Stimulated activated CD4-positive, alpha-beta T cell treated with anti-CD3 and anti-CD28 coated beads, Interleukin-2, amount 100 ng/mL, for 48 hours (primary cell): Measurements from ENCODE around the gene CAPS.
"Not testable (repeated sequence)": the region's sequence is repeated elsewhere in the genome, so short reads cannot be mapped to it uniquely, and the experiment has no call there.

Experiments
- DNase-seq, 2 donors: peaks; one replicate each; pipeline ENCODE4 v3.0.0-alpha.2; 2020

The CAPS gene

DNA sequence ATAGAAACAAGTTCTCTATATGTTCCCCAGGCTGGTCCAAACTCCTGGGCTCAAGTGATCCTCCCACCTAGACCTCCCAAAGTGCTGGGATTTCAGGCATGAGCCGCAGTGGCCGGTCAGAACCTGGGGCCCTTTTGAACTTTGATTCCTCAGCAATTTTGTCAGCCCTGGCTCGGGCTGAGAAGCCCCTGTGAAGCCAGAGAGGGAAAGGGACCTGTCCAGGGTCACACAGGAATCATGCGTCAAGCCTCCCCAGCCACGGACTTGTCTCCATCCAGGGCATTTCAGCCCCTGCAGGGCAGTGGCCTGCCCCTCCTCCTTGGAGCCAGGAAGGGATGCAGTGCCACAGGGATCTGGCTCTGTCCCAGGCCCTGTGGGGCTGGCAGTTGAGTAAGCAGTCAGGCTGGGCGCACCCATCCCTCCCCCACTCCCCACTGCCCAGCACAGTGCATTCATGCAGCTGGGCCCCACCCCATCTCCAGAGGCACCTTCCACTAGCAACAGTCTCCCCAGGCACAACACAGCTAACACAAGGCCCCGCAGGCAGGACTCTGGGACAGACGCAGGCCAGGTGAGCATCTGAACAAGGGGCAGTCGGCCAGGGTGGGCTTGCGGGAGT is at the start of gene CAPS:
Gene CAPS (plus strand): TSS at position 516 of the 619 bp plus-strand sequence. CDS start 153 bp downstream, outside the sequence.
- DNase-seq: no peak

GRCh38 chr19:5864725-5865486 is 49.1 kb upstream of the CAPS start:
- DNase-seq: no peak

DNA sequence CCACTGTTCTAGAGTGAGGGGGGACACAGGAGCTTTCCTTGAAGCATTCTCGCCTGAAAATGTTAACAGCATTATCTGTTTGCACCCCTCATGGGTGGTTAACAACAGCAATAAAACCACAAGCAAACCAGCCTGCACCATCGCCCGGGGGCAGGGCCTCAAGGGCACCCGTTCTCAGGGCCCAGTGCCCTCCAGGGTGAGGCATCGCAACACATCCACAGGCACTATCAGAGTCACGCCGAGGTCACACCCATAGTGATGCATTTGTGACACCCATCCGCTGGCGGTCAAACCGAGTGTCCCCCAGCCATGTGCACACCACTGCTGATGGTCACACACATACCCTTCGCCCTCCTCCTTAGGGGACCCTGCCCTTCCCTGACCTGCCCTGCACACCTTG is 48.3 kb upstream of the CAPS start:
- DNase-seq: no peak

GRCh38 chr19:5867201-5868136 is 46.6 kb upstream of the CAPS start:
- no peak for DNase-seq

DNA sequence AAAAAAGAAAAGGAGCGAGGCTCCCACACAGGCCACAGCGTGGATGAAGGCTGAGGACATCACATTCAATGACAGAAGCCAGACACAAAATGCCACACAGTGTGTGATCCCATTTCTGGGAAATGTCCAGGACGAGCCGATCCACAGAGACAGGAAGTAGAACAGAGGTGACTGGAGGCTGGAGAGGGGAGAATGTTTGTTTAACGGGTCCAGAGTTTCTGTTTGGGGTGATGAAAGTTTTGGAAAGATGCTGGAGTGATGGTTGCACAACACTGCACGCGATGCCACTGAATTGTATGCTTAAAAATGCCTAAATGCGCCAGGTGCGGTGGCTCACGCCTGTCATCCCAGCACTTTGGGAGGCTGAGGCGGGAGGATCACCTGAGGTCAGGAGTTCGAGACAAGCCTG is 43.1 kb upstream of the CAPS start:
- no peak for DNase-seq

DNA sequence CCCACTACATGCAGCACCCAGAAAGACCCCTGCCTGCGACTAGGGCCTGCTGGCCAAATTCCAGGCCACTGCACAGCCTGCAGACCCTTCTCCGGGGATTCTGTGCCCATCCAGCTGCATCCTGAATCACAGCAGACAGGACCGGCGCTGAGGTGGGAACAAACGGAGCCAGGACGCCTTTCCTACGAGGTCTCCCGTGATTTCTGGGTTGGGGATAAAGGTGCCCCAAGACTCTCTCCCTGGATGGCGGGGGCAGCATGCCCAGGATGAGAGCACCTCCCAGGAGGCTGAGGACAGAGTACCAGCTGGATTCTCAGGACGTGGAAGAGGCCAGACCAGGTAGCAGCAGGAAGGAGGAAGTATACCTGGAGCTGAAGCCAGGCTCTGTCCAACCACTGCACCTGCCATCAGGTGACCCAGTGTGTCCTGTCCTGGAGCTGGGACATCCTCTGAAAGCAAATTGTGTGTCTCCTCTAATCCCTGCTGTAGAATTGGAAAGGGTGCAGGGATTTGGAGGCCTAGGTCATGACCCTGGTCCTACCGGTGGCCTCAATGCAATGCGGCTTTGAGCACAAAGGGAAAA is 40.3 kb upstream of the CAPS start:
- no peak for DNase-seq

- not testable (repeated sequence) for DNase-seq
Observed at GRCh38 chr19:5874496-5874895, 39.6 kb upstream of the CAPS start.

DNA sequence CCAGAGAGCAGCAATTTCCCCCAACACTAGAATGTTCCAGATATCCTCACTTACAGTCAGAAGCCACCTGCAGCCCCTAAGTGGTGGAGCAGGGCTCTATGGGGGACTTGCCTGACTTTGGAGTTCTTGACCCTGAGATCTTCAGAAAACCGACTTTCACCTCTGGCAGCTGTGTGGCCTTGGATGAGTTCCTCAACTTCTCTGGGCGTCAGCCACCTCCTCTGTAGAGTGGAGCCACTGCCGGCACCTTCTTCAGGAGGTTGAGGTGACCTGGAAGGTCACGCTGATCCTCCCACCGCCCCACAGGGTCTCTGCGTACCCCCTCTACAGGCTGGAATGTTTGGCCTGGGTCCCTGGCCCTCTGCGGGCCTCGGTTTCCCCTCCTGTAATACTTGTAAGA is 36.6 kb upstream of the CAPS start:
- no peak for DNase-seq

- DNase-seq: no peak
Observed at GRCh38 chr19:5877882-5878281, 36.2 kb upstream of the CAPS start.

DNA sequence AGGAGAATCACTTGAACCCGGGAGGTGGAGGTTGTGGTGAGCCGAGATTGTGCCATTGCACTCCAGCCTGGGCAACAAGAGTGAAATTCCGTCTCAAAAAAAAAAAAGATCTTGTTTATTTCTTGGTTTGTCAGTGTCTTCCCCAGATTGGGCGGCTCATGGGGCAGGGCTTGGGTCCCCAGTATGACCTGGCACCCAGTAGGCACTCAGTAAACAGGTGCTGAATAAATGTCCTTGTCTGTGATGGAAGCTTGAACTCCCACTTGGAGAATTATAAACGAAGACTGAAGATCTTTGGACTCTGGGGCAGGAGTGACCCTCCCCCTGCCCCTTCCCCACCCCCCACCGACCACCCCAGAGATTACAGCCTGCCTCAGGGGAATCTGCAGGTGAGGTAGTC is 33.9 kb upstream of the CAPS start:
- no peak for DNase-seq

GRCh38 chr19:5880604-5881078 is 33.4 kb upstream of the CAPS start:
- DNase-seq: no peak

DNA sequence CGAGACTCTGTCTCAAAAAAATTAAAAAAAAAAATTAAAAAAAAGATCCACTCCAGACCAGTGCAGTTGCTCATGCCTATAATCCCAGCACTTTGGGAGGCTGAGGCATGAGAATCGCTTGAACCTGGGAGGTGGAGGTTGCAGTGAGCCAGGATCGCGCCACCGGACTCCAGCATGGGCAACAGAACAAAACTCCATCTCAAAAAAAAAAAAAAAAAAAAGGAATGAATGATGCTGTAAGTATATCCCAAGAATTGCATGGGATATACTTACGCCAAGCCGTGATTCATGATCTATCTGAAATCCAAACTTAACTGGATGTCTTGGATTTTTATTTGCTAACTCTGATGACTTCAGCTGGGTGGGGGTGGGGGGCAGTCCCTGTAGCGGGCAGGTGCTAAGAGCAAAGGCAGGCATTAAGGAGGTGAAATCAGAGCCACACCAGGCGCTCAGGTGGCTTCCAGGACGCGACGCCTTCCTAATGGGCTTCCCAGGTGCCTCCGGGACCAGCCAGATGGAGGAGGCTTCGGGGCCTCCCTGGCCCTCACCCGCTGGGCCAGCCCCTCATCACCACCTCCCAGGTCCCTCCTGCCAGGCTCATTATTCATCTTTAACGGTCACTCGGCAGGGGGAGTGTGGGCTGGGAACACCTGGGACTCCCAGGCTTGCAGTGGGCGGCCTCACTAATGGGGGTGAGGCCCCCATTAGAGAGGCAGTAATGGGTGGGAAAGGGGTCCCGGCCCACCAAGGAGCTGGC is 32.3 kb upstream of the CAPS start:
- DNase-seq: no peak

GRCh38 chr19:5882421-5882968 is 31.6 kb upstream of the CAPS start:
- DNase-seq: no peak

DNA sequence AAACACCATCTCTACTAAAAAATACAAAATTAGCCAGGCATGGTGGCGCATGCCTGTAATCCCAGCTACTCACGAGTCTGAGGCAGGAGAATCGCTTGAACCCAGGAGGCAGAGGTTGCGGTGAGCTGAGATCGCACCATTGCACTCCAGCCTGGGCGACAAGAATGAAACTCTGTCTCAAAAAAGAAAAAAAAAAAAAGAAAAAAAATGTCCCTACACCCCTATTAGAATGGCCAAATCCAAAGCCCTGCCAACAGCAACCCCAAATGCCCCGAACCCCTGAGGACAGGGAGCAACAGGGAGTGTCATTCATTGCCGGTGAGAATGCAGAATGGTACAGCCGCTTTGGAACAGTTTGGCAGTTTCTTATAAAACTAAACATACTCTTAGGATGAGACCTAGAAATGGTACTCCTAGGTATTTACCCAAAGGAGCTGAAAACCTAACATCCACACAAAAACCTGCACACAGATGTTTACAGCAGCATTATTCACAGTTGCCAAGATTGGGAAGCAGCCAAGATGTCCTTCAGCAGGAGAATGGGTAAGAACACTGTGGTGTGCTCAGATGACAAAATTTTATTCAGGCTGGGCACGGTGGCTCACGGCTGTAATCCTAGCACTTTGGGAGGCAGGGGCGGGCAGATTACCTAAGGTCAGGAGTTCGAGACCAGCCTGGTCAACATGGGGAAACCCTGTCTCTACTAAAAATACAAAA is 30.7 kb upstream of the CAPS start:
- DNase-seq: not testable (repeated sequence)

DNA sequence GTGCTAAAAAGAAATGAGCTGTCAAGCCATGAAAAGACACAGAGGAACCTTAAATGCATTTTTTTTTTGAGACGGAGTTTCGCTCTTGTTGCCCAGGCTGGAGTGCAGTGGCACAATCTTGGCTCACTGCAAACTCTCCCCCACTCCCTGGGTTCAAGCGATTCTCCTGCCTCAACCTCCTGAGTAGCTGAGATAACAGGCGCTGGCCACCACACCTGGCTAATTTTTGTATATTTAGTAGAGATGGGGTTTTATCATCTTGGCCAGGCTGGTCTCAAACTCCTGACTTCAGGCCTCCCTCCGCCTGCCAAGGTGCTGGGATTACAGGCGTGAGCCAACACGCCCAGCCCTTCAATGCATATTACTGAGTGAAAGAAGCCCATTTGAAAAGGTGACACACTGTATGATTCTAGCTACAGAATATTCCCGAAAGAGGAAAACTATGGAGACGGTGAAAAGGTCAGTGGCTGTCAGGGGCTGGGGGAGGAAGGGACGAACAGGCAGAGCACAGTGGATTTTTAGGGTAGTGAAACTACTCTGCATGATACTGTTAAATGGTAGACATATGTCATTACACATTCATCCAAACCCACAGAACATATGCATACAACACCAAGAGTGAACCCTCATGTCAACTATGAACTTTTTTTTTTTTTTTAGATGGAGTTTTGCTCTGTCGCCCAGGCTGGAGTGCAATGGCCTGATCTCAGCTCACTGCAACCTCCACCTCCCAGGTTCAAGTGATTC is 29.8 kb upstream of the CAPS start:
- DNase-seq: not testable (repeated sequence)

DNA sequence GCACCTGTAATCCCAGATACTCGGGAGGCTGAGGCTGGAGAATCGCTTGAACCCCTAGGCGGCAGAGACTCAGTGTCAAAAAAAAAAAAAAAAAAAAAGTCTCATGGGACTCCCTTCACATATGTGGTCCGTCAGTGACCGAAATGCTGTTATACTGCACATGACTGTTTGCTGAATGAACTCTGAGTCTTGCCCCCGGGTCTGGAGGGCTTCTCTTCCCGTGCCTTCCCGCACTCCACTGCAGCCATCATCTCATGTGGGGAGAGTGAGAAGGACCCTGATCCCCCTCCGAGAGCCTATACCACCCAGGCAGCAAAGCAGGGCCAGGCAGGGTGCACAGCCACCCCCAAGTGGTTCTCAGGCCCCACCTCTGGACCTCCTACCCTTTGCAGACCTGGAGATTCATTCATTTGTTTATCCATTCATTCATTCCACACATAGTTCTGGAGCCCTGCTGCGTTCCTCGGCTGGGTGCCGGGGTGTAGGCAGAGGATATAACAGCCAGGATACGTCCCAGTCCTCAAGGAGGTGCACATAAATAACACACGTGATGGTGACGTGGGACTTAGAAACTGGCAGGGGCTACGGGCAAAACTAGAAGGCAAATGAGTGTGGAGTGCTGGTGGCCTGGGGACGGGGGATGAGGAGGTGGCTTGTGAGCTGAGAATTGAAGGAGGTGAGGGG is 24.6 kb upstream of the CAPS start:
- DNase-seq: no peak

DNA sequence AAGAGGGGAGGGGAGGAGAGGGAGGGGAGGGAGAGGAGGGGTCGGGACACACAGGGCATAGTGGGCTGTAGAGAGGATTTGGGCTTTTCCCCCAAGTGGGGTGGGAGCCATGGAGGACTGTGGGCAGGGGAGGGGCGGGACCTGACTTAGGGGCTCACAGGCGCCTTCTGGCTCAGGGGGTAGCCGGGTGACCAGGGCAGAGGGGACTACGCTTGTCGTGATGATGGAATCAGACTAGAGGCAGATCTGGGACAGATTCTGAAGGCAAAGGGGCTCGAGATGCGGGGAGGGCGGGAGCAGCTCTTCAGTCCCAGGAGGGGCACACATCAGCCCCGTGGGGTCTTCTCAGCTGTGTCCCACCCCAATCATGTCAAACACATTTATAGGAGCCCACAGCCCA is 24.0 kb upstream of the CAPS start:
- DNase-seq: no peak

DNA sequence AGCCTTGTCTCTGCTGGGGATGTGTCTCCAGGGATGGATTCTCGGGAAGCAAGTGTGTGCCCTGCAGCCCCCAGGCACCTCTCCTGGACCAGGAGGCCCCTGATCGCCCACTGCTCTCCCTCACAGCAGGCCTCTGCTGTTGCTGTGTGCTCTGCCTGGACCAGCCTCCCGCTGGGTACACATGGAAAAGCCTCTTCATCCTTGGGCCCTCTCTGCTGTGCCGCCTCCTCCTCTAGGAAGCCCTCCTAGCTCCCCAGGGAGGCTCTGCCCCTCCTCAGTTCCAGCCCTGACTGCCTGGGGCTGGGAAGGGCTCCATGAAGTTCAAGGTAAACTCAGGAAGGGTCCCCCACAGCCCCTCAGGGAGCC is 22.5 kb upstream of the CAPS start:
- DNase-seq: no peak

DNA sequence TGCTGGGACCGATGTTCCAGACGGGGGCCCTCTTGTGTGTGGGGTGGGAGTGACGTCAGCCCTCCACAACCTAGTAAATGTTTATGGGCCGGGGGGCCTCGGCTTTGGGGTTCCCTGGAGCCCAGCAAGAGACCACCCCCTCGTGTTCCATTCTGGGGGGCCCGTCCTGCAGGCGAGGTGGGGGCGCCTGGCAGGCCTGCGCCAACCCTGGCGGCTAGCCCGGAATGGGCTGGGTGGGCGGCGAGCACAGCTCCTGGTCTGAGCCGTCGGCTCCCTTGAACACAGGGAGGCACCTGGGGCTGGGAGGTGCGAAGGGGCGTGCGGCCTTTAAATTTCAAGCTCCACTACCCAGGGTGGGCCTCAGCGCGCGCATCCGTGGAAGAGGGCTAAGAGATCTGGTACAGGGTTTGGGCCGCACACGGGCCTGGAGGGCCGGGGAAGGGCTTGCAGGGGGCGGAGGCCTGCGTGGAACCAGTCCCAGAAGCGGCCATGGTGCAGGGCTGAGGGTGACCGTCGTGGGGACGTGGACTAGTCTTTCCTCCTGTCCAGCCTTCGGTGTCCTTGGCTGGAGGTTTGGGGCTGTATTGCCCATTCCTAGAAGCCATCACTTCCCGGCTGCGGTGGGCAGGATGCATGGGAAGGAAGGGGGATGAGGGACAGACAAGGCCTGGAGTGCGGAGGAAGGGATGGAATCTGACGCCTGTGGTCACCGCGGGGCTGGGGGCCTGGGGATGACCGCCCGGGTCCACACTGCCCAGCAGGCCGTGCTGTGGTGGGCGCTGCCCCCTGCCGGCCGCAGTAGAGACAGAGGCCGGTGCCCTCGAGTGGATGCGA is 21.9 kb upstream of the CAPS start:
- no peak for DNase-seq
